Measurements from ENCODE around the gene PKNOX2.

The PKNOX2 gene

GRCh38 chr11:125239585-125240560 lies 75.3 kb downstream of the PKNOX2 start:
- no peak for DNase-seq

- DNase-seq = no peak
Measured at GRCh38 chr11:125241104-125241503, 76.6 kb downstream of the PKNOX2 start.

- no peak for DNase-seq
Measured at GRCh38 chr11:125242141-125242775, 77.7 kb downstream of the PKNOX2 start.

- no peak for DNase-seq
Measured at GRCh38 chr11:125244166-125244565, 79.6 kb downstream of the PKNOX2 start.

GRCh38 chr11:125245299-125245698 lies 80.7 kb downstream of the PKNOX2 start:
- DNase-seq = no peak

- DNase-seq = no peak
Measured at GRCh38 chr11:125247431-125247830, 82.9 kb downstream of the PKNOX2 start.

GRCh38 chr11:125250318-125251213 lies 86.0 kb downstream of the PKNOX2 start:
- DNase-seq = no peak

GRCh38 chr11:125251214-125251545 lies 86.6 kb downstream of the PKNOX2 start:
- no peak for DNase-seq

- DNase-seq = no peak
Measured at GRCh38 chr11:125251956-125252355, 87.4 kb downstream of the PKNOX2 start.

GRCh38 chr11:125253289-125253688 lies 88.7 kb downstream of the PKNOX2 start:
- DNase-seq = no peak

GRCh38 chr11:125253795-125254525 lies 89.4 kb downstream of the PKNOX2 start:
- no peak for DNase-seq

- DNase-seq = no peak
Measured at GRCh38 chr11:125256541-125257189, 92.1 kb downstream of the PKNOX2 start.

GRCh38 chr11:125257190-125257579 lies 92.6 kb downstream of the PKNOX2 start:
- no peak for DNase-seq

- no peak for DNase-seq
Measured at GRCh38 chr11:125257751-125258150, 93.2 kb downstream of the PKNOX2 start.

GRCh38 chr11:125258291-125259032 lies 93.9 kb downstream of the PKNOX2 start:
- DNase-seq = no peak

- no peak for DNase-seq
Measured at GRCh38 chr11:125261588-125261987, 97.0 kb downstream of the PKNOX2 start.

GRCh38 chr11:125262194-125262829 lies 97.8 kb downstream of the PKNOX2 start:
- no peak for DNase-seq

- DNase-seq = no peak
Measured at GRCh38 chr11:125262830-125263218, 98.3 kb downstream of the PKNOX2 start.

- no peak for DNase-seq
Measured at GRCh38 chr11:125263268-125263790, 98.8 kb downstream of the PKNOX2 start.
